Measurements from ENCODE around the gene CEP350.
"Not testable (repeated sequence)": the region's sequence is repeated elsewhere in the genome, so short reads cannot be mapped to it uniquely, and the experiment has no call there.

DNA sequence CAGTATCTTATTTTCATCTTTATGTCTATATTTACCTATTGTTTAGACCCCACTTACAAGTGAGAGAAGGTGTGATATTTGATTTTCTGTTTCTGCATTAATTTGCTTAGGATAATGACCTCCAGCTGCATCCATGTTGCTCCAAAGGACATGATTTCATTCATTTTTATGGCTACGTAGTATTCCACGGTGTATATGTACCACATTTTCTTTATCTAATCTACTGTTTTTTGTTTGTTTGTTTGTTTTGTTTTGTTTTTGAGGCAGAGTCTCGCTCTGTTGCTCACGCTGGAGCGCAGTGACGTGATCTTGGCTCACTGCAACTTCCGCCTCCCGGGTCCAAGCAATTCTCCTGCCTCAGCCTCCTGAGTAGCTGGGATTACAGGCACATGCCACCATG, 7.6 kb downstream of the CEP350 start:
- TF ChIP-seq, protein P1, sequence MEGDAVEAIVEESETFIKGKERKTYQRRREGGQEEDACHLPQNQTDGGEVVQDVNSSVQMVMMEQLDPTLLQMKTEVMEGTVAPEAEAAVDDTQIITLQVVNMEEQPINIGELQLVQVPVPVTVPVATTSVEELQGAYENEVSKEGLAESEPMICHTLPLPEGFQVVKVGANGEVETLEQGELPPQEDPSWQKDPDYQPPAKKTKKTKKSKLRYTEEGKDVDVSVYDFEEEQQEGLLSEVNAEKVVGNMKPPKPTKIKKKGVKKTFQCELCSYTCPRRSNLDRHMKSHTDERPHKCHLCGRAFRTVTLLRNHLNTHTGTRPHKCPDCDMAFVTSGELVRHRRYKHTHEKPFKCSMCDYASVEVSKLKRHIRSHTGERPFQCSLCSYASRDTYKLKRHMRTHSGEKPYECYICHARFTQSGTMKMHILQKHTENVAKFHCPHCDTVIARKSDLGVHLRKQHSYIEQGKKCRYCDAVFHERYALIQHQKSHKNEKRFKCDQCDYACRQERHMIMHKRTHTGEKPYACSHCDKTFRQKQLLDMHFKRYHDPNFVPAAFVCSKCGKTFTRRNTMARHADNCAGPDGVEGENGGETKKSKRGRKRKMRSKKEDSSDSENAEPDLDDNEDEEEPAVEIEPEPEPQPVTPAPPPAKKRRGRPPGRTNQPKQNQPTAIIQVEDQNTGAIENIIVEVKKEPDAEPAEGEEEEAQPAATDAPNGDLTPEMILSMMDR (IDR thresholded peaks at IDR 0.05) = not testable (repeated sequence)
- TF ChIP-seq POLR2A, POLR2AphosphoS5 (IDR thresholded peaks at IDR 0.05): not testable (repeated sequence)
